ENCODE data around the gene FGD4.

The FGD4 gene

GRCh38 chr12:32467959-32468863 lies 68.9 kb downstream of the FGD4 start:
- H3K36me3 ChIP-seq (ENCODE audit: control insufficient read depth in 5 of 5, insufficient read depth in 5 of 5, low read length in 5 of 5) = no peaks in the 10 kb centered on the region
- H3K4me3 ChIP-seq (ENCODE audit: low read depth in 1 of 5, low read length in 5 of 5) = no peak overlapping the region
- peaks cover 0 to 16% (median 0%) of the 10 kb centered on the region in 5 donors for H3K4me1 ChIP-seq (ENCODE audit: control insufficient read depth in 5 of 5, insufficient read depth in 5 of 5, low read length in 5 of 5)
- H3K27me3 ChIP-seq (ENCODE audit: control insufficient read depth in 5 of 5, insufficient read depth in 4 of 5, low read length in 5 of 5) = no peaks in the 10 kb centered on the region
- no peak overlapping the region for H3K9ac ChIP-seq (ENCODE audit: low read length in 5 of 5)
- H3K27ac ChIP-seq (ENCODE audit: low read depth, low read length) = no peak overlapping the region
- H3K9me3 ChIP-seq (ENCODE audit: control insufficient read depth in 5 of 5, low read length in 5 of 5) = no peaks in the 10 kb centered on the region

- H3K27me3 ChIP-seq (ENCODE audit: control insufficient read depth in 5 of 5, insufficient read depth in 4 of 5, low read length in 5 of 5) = no peaks in the 10 kb centered on the region
- H3K9ac ChIP-seq (ENCODE audit: low read length in 5 of 5) = no peak overlapping the region
- H3K4me1 ChIP-seq (ENCODE audit: control insufficient read depth in 5 of 5, insufficient read depth in 5 of 5, low read length in 5 of 5) = peaks cover 0 to 16% (median 0%) of the 10 kb centered on the region in 5 donors
- no peaks in the 10 kb centered on the region for H3K9me3 ChIP-seq (ENCODE audit: control insufficient read depth in 5 of 5, low read length in 5 of 5)
- no peak overlapping the region for H3K27ac ChIP-seq (ENCODE audit: low read depth, low read length)
- peaks cover 0 to 2% (median 0%) of the 10 kb centered on the region in 5 donors for H3K36me3 ChIP-seq (ENCODE audit: control insufficient read depth in 5 of 5, insufficient read depth in 5 of 5, low read length in 5 of 5)
- no peak overlapping the region for H3K4me3 ChIP-seq (ENCODE audit: low read depth in 1 of 5, low read length in 5 of 5)
Measured at GRCh38 chr12:32470936-32471470, 71.6 kb downstream of the FGD4 start.

GRCh38 chr12:32471591-32472001 lies 72.2 kb downstream of the FGD4 start:
- Histone ChIP-seq H3K27me3 (ENCODE audit: control insufficient read depth in 5 of 5, insufficient read depth in 4 of 5, low read length in 5 of 5) (no peaks in the 10 kb centered on the region), H3K36me3 (ENCODE audit: control insufficient read depth in 5 of 5, insufficient read depth in 5 of 5, low read length in 5 of 5) (peaks cover 0 to 2% (median 0%) of the 10 kb centered on the region in 5 donors), H3K4me3 (ENCODE audit: low read depth in 1 of 5, low read length in 5 of 5) (no peak overlapping the region), H3K9ac (ENCODE audit: low read length in 5 of 5) (no peak overlapping the region), H3K4me1 (ENCODE audit: control insufficient read depth in 5 of 5, insufficient read depth in 5 of 5, low read length in 5 of 5) (peaks cover 0 to 22% (median 4%) of the 10 kb centered on the region in 5 donors), H3K27ac (ENCODE audit: low read depth, low read length) (no peak overlapping the region), H3K9me3 (ENCODE audit: control insufficient read depth in 5 of 5, low read length in 5 of 5) (no peaks in the 10 kb centered on the region)

GRCh38 chr12:32475724-32476123 lies 76.4 kb downstream of the FGD4 start:
- no peak overlapping the region for H3K27ac ChIP-seq (ENCODE audit: low read depth, low read length)

GRCh38 chr12:32476446-32476845 lies 77.1 kb downstream of the FGD4 start:
- H3K9me3 ChIP-seq (ENCODE audit: control insufficient read depth in 5 of 5, low read length in 5 of 5) = no peaks in the 10 kb centered on the region
- peaks cover 0 to 2% (median 0%) of the 10 kb centered on the region in 5 donors for H3K36me3 ChIP-seq (ENCODE audit: control insufficient read depth in 5 of 5, insufficient read depth in 5 of 5, low read length in 5 of 5)
- no peak overlapping the region for H3K27ac ChIP-seq (ENCODE audit: low read depth, low read length)
- H3K4me3 ChIP-seq (ENCODE audit: low read depth in 1 of 5, low read length in 5 of 5) = no peak overlapping the region
- no peaks in the 10 kb centered on the region for H3K27me3 ChIP-seq (ENCODE audit: control insufficient read depth in 5 of 5, insufficient read depth in 4 of 5, low read length in 5 of 5)
- H3K9ac ChIP-seq (ENCODE audit: low read length in 5 of 5) = no peak overlapping the region
- peaks cover 0 to 13% (median 6%) of the 10 kb centered on the region in 5 donors for H3K4me1 ChIP-seq (ENCODE audit: control insufficient read depth in 5 of 5, insufficient read depth in 5 of 5, low read length in 5 of 5)

More at GRCh38 chr12:32475724-32476123, 76.4 kb downstream of the FGD4 start:
- H3K27me3 ChIP-seq (ENCODE audit: control insufficient read depth in 5 of 5, insufficient read depth in 4 of 5, low read length in 5 of 5) = no peaks in the 10 kb centered on the region
- H3K9me3 ChIP-seq (ENCODE audit: control insufficient read depth in 5 of 5, low read length in 5 of 5) = no peaks in the 10 kb centered on the region
- H3K36me3 ChIP-seq (ENCODE audit: control insufficient read depth in 5 of 5, insufficient read depth in 5 of 5, low read length in 5 of 5) = peaks cover 0 to 2% (median 0%) of the 10 kb centered on the region in 5 donors
- no peak overlapping the region for H3K4me3 ChIP-seq (ENCODE audit: low read depth in 1 of 5, low read length in 5 of 5)
- peaks cover 0 to 16% (median 6%) of the 10 kb centered on the region in 5 donors for H3K4me1 ChIP-seq (ENCODE audit: control insufficient read depth in 5 of 5, insufficient read depth in 5 of 5, low read length in 5 of 5)
- H3K9ac ChIP-seq (ENCODE audit: low read length in 5 of 5) = no peak overlapping the region

GRCh38 chr12:32477714-32478113 lies 78.4 kb downstream of the FGD4 start:
- no peak overlapping the region for H3K9ac ChIP-seq (ENCODE audit: low read length in 5 of 5)
- peaks cover 0 to 24% (median 7%) of the 10 kb centered on the region in 5 donors for H3K4me1 ChIP-seq (ENCODE audit: control insufficient read depth in 5 of 5, insufficient read depth in 5 of 5, low read length in 5 of 5)
- H3K27ac ChIP-seq (ENCODE audit: low read depth, low read length) = no peak overlapping the region
- peaks cover 0 to 2% (median 0%) of the 10 kb centered on the region in 5 donors for H3K36me3 ChIP-seq (ENCODE audit: control insufficient read depth in 5 of 5, insufficient read depth in 5 of 5, low read length in 5 of 5)
- no peaks in the 10 kb centered on the region for H3K9me3 ChIP-seq (ENCODE audit: control insufficient read depth in 5 of 5, low read length in 5 of 5)
- no peak overlapping the region for H3K4me3 ChIP-seq (ENCODE audit: low read depth in 1 of 5, low read length in 5 of 5)
- H3K27me3 ChIP-seq (ENCODE audit: control insufficient read depth in 5 of 5, insufficient read depth in 4 of 5, low read length in 5 of 5) = no peaks in the 10 kb centered on the region

GRCh38 chr12:32478166-32478565 lies 78.8 kb downstream of the FGD4 start:
- no peak overlapping the region for H3K4me3 ChIP-seq (ENCODE audit: low read depth in 1 of 5, low read length in 5 of 5)
- H3K36me3 ChIP-seq (ENCODE audit: control insufficient read depth in 5 of 5, insufficient read depth in 5 of 5, low read length in 5 of 5) = peaks cover 0 to 2% (median 0%) of the 10 kb centered on the region in 5 donors
- H3K27ac ChIP-seq (ENCODE audit: low read depth, low read length) = no peak overlapping the region
- no peaks in the 10 kb centered on the region for H3K27me3 ChIP-seq (ENCODE audit: control insufficient read depth in 5 of 5, insufficient read depth in 4 of 5, low read length in 5 of 5)
- no peaks in the 10 kb centered on the region for H3K9me3 ChIP-seq (ENCODE audit: control insufficient read depth in 5 of 5, low read length in 5 of 5)
- H3K4me1 ChIP-seq (ENCODE audit: control insufficient read depth in 5 of 5, insufficient read depth in 5 of 5, low read length in 5 of 5) = peaks cover 0 to 28% (median 11%) of the 10 kb centered on the region in 5 donors
- no peak overlapping the region for H3K9ac ChIP-seq (ENCODE audit: low read length in 5 of 5)

GRCh38 chr12:32478858-32479725 lies 79.7 kb downstream of the FGD4 start:
- Histone ChIP-seq H3K27me3 (ENCODE audit: control insufficient read depth in 5 of 5, insufficient read depth in 4 of 5, low read length in 5 of 5) (no peaks in the 10 kb centered on the region), H3K9ac (ENCODE audit: low read length in 5 of 5) (no peak overlapping the region), H3K4me1 (ENCODE audit: control insufficient read depth in 5 of 5, insufficient read depth in 5 of 5, low read length in 5 of 5) (peaks cover 0 to 34% (median 16%) of the 10 kb centered on the region in 5 donors), H3K36me3 (ENCODE audit: control insufficient read depth in 5 of 5, insufficient read depth in 5 of 5, low read length in 5 of 5) (no peaks in the 10 kb centered on the region), H3K27ac (ENCODE audit: low read depth, low read length) (no peak overlapping the region), H3K9me3 (ENCODE audit: control insufficient read depth in 5 of 5, low read length in 5 of 5) (no peaks in the 10 kb centered on the region), H3K4me3 (ENCODE audit: low read depth in 1 of 5, low read length in 5 of 5) (no peak overlapping the region)

- Histone ChIP-seq H3K4me1 (ENCODE audit: control insufficient read depth in 5 of 5, insufficient read depth in 5 of 5, low read length in 5 of 5) (peaks cover 0 to 30% (median 19%) of the 10 kb centered on the region in 5 donors), H3K9me3 (ENCODE audit: control insufficient read depth in 5 of 5, low read length in 5 of 5) (no peaks in the 10 kb centered on the region), H3K27me3 (ENCODE audit: control insufficient read depth in 5 of 5, insufficient read depth in 4 of 5, low read length in 5 of 5) (no peaks in the 10 kb centered on the region), H3K4me3 (ENCODE audit: low read depth in 1 of 5, low read length in 5 of 5) (no peak overlapping the region), H3K27ac (ENCODE audit: low read depth, low read length) (peak overlapping the region; percentile 38), H3K36me3 (ENCODE audit: control insufficient read depth in 5 of 5, insufficient read depth in 5 of 5, low read length in 5 of 5) (no peaks in the 10 kb centered on the region), H3K9ac (ENCODE audit: low read length in 5 of 5) (no peak overlapping the region)
Measured at GRCh38 chr12:32482226-32482625, 82.9 kb downstream of the FGD4 start.

Measured in subcutaneous abdominal adipose tissue (tissue), 5 donors.